ENCODE measurements around the gene TBC1D13. TPM values are rescaled to one million over a fixed set of nuclear protein-coding genes. Genes with fewer than 3 reads are reported as not detected.

Gene TBC1D13
- total and polyA plus RNA-seq, 2 experiments from 2014 or later: 8.3 to 19.4 TPM

GRCh38 chr9:128847803-128848202 is 60.8 kb downstream of the TBC1D13 start:
- H3K27me3 Mint-ChIP-seq (ENCODE audit: insufficient read depth, low read depth, poor library complexity): peaks cover 2% of the 10 kb centered on the region
- peaks cover 3% of the 10 kb centered on the region for H4K20me1 ChIP-seq (replicated peaks; ENCODE audit: insufficient read depth)
- H2AFZ ChIP-seq: no peak overlapping the region
- no peak overlapping the region for H3K27ac Mint-ChIP-seq
- 0 out of 2 replicates have a peak, but pooled peaks cover 4% of the 10 kb centered on the region for H3F3A ChIP-seq (replicated peaks; ENCODE audit: low read depth)
- H3K27ac ChIP-seq (ENCODE audit: low read depth): no peak overlapping the region
- H3K4me3 Mint-ChIP-seq: no peak overlapping the region
- H3K27me3 ChIP-seq (ENCODE audit: insufficient read depth): no peaks in the 10 kb centered on the region
- TF ChIP-seq ETS1 (IDR thresholded peaks at IDR 0.05) (no peak), ZNF462 (CRISPR knock-in tag; IDR thresholded peaks at IDR 0.05) (no peak), REST (IDR thresholded peaks at IDR 0.05; ENCODE audit: unreplicated experiment) (no peak), ZNF331 (CRISPR knock-in tag; IDR thresholded peaks at IDR 0.05; ENCODE audit: low read depth) (no peak), STAT1 (IDR thresholded peaks at IDR 0.05; ENCODE audit: unreplicated experiment) (no peak), NANOG (IDR thresholded peaks at IDR 0.05; ENCODE audit: borderline replicate concordance) (no peak), EZH2 (IDR thresholded peaks at IDR 0.05; ENCODE audit: low read depth, unreplicated experiment) (no peak), EZH2phosphoT487 (IDR thresholded peaks at IDR 0.05; ENCODE audit: unreplicated experiment) (no peak), JUNB (IDR thresholded peaks at IDR 0.05; ENCODE audit: unreplicated experiment) (no peak), CTCF (conservative IDR thresholded peaks at IDR 0.05; ENCODE audit: low read depth in 2 of 2) (no peak), POLR2AphosphoS5 (IDR thresholded peaks at IDR 0.05; ENCODE audit: low read depth) (no peak), CREB1 (CRISPR knock-in tag; IDR thresholded peaks at IDR 0.05; ENCODE audit: low read depth) (no peak), ZNF114 (CRISPR knock-in tag; IDR thresholded peaks at IDR 0.05) (no peak)
- H3K4me1 ChIP-seq (ENCODE audit: insufficient read depth): no peaks in the 10 kb centered on the region
- DNase-seq (ENCODE audit: low spot score): no peak
- H3K79me2 ChIP-seq (replicated peaks; ENCODE audit: insufficient read depth): no peaks in the 10 kb centered on the region
- H3K4me1 Mint-ChIP-seq: no peaks in the 10 kb centered on the region; the same call in 2 of the 3 replicates
- no peaks in the 10 kb centered on the region for H3K36me3 ChIP-seq (ENCODE audit: insufficient read depth)
- H3K4me2 ChIP-seq: no peak overlapping the region
- ATAC-seq: no peak
- no peak overlapping the region for H3K4me3 ChIP-seq
- H3K9me2 ChIP-seq (ENCODE audit: insufficient read depth): no peaks in the 10 kb centered on the region
- H3K9me3 Mint-ChIP-seq: peaks cover 28% of the 10 kb centered on the region
- H3K36me3 Mint-ChIP-seq (ENCODE audit: low read depth): peaks cover 36% of the 10 kb centered on the region
